GM19324 (cell line): ENCODE results near the gene RCAN2.

Experiments used
- ATAC-seq: cut with Tn5 transposase; IDR thresholded peaks from one replicate; pipeline ENCODE4 v1.9.1; 2021; ENCODE audit warnings: mild to moderate bottlenecking, moderate library complexity; ENCODE audit not compliant: unreplicated experiment, low FRiP score

Gene RCAN2

DNA sequence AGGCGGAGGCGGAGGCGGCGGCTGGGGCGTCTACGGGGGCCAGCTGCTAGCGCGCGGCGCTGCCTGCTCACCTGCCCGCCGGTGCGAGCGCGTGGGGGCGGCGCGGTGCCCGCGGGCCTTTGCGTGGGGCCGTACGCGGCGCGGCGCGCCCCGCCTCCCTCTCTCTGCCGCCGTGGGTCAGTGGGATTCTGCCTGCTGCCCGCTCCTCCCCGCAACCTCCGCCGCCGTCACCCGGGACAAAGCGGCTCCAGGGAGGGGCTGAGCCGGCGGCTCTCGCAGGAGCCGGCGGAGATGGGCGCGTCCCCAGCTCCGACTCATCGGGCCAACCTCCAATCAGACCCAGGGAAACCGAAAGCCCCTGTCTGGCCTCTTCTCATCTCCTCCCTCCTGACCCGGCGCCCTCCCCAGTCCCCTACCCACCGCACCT is at the start of gene RCAN2:
Gene RCAN2, minus strand, starts transcription at position 249 of the 427 bp plus-strand sequence.
- peak; percentile 65 for ATAC-seq

DNA sequence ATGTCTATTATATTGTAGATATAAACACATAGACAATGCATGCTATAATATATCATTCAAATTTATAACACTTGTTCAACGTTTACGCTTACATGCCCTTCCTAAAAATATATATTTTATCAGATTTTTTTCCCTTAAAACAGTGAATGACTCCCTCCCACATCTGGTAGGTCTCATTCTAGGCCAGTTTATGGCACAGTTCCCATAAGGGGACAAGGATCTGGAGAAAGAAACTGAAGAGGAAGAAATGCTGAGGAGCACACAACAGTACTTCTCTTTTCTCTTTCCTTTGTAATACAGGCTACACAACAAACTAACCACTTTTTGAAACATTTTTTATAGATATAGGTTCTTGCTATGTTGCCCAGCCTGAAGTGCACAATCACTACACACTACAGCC is 48.6 kb upstream of the RCAN2 start:
- ATAC-seq, result no peak

DNA sequence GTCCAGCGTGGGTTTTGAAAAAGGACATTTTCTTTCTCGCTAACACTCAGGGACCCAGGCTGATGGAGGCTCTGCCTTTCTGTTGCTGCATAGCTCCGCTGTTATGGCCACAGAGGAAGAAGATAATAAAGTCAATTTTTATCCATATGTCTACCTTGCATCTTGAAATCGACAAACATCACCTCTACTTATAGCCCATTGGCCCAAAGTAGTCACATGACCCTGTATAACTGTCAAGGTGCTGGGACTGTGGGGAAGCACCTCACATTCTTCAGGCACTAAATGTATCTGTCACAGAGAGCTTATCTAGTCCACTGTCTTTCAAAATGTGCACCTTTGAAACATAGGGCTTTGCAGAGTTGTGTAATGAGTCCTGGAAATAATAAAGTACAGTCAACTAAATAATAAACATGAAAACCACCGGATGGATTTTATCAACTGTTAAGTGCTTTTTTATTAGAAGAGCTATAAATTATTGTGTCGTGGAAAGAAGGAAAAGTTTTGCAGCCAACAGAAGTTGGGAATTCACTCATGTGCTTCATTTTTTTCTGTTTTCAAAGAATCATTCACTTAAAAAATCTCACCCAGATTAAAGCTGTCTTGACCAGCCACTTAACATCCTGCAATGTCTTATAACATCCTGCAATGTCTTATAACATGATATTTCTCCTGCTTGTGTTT is 47.7 kb upstream of the RCAN2 start:
- no peak for ATAC-seq

DNA sequence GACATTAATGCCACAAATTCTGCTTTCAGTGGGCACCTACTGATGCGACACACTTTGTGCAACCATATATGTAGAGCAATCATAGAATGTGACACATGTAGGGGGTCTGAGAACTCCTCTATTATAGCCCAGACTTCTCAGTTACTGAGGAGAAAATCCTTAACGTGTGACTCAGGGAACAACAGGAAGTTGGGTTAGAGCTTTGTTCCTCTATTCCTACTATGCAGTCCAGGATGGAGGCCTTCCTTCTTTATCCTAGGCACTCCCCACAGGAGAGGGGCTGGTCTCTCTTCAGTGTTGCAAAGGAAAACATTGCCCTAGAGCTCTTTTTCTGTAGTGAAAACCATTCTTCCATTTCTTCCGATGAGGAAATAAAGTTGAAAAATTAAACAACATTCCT is 39.6 kb upstream of the RCAN2 start:
- no peak for ATAC-seq

DNA sequence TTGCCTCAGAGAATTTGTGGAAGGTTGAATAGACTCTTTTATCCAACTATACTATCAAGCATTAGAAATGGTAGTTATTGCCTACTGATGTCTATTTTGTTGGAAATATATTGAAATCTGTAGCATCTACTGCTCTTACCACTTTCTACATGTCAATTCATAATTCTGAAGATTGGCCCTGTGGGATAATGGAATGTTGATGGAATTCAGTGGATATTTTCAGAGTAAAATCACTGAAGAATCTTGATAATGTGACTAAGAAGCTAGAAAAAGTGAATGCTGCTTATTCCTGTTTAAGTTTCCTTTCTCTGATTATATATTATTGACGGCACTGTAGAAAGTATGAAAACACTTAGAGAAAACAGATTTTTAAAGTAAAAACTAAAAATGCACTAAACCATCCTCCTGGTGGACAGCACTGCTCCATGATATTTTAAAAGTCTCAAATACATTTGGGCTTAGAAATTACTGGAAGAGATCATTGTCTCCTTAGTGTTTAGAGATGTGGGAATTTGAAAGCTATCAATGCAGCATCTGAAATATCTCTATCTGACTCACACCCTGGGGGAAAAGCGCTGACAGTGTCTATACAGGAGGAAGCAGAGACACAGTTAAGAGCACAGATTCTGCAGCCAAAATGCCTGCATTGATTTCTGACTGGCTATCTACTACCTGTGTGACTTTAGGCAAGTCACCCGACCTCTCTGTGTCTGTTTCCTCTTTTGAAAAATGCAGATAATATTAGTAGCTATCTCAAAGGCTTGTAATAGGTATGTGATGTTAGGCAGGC is 37.9 kb upstream of the RCAN2 start:
- ATAC-seq, result no peak

DNA sequence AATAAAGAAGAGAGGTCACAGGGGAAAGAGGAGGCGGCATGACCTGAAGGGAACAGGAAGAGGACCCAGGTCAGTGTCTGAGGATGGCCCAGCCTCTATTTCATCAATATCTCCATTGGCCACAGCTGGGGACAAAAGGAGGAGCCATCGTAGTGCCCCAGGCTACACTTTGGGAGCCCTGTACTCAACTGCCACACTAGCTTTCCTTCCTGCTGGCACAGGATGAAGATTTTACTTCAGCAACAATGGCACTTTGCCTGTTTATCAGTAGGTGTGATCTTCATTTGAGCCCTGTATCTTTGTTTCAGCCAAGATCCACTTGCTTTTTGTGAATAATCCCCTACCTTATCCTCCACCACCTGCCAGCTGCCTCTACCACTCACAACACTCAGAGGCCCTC is 35.4 kb upstream of the RCAN2 start:
- no peak for ATAC-seq

DNA sequence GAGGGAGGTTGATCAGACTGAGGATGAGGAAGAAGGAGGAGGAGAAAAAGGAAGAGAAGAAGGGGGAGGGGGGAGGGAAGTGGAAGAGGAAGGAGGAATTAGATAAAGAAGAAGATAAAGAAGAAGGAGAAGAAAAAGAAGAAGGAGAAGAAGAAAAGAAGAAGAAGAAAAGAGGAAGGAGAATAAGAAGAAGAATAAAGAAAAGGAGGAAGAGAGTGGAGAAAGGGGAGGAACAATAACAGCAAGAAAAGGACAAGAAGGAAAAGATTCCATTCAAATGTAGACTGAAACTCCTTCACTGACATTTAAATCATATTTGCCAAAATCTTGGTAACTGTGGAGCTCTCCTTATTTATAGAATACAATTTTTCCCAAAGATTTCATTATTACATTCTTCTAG is 34.3 kb upstream of the RCAN2 start:
- ATAC-seq, result no peak

DNA sequence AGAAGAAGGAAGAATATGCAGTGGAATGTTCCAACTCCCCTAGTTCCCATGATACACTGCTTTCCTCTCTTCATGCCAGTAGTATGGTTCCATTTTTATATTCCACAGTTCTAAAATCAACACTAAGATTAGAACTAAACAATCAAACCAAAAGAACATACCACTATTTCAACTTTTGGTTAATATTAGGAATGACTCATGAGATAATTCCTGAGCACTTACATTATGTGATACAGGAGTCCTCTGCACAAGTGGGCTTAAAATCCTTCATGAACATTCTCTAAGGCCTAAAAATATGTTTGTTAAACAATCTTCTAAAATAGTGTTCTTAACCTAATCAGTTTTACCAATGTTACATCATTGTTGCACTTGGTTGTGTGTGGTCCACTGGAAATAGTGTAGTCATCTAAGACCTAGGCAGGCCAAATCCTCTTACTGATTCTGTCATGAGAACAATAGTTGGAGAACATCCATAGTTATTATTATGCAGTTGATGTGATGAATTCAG is 30.3 kb upstream of the RCAN2 start:
- no peak for ATAC-seq

DNA sequence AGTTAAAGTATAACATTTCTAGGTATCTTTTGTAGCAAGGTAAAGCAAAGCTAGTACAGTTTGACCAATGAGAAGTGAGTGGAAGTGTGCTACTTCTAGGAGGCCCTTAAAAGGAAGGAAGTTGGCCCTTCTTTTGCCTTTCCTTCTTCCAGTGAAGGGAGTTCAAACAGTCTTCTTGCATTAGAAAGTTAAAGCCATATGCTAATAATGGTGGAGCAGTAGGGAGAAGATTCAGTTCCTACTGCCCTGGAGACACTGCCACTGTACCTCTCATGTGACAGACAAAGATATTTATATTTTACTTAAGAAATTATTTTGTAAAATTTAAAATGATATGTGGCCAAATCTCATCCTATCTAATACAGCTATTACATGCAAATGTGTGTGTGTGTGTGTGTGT is 26.0 kb upstream of the RCAN2 start:
- ATAC-seq, result no peak

DNA sequence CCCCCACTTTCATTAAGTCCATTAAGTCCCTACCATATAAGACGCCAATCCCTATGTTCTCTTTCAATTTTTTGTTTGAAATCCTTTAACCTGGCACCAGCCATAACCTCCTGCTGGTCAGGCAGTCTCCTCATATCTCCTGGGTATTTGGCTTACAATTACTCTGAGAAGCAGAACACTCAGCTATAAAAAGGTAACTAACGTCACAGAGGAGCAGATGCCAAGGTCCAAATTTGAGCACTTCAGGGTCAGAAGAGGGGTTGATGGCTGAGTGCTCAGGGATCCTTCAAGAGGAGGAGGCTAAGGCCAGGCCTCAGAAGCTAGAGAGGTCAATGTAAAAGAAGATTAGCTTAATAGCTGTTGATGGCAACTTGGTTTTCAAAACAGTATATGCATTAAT is 22.3 kb upstream of the RCAN2 start:
- no peak for ATAC-seq

DNA sequence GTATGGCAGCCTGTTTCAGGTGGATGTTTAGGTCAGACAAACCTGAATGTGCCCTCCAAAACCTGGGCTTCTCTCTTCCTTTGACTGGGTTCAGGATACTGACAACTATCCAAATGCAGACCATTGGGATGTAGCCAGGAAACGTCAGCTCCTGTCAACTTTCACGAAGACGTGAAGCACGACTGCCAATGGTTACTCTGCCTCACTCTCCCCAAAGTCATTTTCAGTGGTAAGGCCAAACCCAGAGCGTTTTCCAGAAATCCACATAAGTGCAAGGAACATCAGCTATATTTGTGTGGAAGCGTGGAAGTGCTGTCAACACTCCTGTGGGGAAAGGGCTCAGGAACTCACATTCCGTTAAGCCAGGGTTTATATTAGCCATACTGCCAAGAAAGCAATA is 20.1 kb upstream of the RCAN2 start:
- no peak for ATAC-seq

DNA sequence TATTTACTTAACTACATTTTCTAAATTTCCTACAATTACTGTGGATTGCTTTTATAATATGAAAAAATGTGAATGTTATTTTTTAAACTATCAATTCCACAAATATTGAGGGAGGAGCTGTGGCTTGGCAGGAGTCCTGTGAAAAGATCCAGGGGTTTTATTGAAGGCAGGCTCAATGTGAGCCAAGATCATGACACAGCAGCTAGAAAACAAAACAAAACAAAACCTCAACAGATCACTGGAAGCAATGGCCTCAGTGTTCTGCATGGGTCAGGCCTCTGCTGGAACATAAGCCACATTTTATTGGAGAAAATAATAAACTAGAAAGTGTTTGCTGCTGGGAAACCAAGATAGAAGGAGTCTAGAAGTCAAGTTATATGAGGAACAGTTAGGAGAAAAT is 19.4 kb upstream of the RCAN2 start:
- ATAC-seq, result no peak

DNA sequence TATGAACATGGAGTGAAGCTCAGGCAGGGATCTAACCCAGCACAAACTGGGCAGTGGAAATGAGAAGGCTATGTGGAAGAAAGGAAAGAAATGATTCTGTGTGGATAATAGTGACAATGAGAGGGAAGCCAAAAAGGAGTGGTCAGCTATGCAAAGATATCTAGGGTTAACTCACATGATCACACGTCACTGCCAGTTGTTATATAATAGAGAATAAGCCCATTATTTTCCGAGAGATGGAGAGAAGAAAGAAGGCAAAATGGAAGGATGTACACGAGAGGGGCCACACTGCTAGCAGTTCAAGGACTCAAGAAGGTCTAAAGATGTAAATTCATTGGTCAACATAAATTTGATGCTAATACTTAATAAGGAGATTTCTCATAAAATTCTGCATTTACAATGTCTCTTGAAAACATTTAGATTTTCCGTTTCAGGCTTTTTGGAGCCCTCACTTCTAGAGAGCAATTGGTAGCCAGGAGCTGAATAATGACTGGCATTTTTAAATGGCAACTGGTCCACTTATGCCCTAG is 18.8 kb upstream of the RCAN2 start:
- no peak for ATAC-seq

DNA sequence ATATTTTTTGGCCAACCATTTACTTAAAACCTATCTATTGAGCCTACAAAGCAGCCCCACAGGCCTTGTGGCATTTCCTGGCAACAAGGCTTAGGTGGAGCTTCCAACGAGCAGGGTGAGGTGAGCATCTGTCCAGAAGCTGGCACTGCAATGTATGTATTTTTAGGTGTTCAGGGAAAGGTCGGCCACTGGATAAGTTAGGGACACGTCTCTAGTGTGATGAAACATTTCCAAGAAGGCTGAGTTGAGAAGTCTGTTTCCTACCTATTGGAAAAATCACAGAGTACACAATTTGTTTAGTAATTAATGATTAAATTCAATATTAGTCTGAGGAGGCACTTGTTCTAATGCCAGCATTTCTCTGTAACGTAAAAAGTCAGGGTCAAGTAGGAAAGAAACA is 17.8 kb upstream of the RCAN2 start:
- no peak for ATAC-seq

DNA sequence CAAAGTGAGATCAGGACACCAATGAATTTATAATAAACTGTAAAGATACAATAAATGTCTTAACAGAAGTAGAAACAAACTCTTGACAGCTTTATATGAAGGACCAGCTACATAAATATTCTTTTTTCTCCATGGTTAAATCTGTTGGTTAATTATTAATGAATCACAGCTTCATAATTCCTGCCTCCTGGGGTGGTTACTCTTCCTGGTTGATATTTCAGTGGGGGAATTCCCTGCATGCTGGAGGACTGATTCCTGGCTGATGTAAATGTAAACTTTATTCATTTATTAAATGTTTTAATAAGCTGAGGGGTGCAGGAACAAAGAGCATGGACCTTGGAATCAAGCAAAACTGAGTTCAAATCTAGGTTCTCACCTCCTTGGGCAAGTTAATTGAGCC is 16.2 kb upstream of the RCAN2 start:
- no peak for ATAC-seq

DNA sequence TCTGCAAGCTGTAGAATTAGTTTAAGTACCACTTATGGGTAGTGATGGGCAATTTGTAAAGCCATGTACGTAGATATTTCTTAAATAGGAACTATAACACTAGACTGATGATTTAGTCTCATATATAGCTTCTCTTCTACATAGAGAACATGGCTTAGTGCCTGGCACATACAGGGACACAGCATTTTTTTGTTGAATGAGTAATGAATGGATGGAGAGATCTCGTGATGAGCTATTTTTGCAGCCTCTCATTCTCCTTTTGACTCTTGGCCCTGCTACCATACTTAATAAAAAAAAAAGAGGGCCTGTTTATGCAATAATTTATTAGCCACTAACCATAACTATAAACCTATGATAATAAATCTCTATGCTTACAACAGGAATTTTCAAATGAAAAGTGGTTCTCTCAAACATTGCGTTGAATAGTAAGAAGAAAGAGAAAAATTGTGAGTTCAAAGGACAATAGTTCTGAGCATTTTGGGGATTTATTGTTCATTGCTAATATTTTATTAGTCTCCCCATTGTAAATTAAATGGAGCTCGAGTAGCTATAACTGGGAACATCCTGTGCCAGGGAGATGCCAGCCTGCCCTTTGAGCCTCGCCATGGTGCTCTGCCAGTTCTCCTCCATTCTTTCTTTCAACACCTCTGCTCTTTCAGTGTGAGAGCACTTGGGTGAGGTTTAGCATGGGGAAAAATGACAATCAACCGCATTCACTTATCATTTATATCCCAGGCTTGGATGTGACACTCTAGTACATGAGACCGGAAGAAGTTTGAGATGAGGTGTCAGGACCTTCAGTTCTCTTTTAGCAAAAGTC is 14.7 kb upstream of the RCAN2 start:
- ATAC-seq, result no peak

DNA sequence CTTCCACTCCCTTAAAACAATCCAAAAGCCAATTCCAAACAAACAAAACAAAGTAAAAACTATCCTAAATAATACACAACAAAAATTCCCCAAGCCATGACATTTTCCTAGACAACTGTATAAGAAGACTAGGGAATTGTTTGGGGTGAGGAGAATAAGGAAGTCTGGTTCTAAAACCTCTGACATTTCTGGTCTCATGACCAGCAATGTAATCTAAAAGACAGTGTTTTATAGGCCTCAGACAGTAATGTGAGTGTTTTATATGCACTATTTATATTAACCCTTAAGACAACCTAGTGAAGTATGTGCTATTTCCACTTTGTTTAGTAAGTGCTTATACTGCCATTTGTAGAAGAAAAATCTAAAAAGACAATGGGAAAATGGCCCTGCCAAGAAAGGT is 13.0 kb upstream of the RCAN2 start:
- no peak for ATAC-seq

DNA sequence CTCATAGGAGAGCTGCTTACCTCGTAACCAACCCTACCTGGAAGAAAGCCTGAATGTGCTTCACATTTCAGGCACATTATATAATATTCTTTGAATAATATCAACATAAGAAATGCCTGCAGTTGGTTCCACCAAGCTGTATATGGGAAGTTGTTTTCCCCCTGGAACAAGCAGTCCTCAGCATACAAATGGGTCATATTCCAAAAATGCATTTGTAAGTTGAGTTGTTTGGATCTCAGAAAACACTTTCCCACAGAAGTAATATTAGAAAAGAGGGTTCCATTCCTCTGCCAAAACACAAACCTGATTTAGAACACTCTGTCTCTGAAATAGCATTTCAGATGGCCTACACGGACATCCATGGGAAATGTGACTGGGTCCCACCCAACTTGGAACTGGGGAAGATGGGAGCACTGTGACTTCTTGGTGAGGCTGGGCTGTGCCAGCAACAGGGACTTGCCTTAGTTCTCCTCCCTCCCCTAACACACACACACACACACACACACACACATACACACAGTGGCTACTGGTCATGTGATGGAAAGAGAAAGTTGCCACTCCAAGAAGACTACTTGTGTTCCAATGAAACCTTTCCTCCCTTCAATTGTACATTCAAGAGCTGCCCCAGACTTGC is 11.4 kb upstream of the RCAN2 start:
- ATAC-seq, result no peak

DNA sequence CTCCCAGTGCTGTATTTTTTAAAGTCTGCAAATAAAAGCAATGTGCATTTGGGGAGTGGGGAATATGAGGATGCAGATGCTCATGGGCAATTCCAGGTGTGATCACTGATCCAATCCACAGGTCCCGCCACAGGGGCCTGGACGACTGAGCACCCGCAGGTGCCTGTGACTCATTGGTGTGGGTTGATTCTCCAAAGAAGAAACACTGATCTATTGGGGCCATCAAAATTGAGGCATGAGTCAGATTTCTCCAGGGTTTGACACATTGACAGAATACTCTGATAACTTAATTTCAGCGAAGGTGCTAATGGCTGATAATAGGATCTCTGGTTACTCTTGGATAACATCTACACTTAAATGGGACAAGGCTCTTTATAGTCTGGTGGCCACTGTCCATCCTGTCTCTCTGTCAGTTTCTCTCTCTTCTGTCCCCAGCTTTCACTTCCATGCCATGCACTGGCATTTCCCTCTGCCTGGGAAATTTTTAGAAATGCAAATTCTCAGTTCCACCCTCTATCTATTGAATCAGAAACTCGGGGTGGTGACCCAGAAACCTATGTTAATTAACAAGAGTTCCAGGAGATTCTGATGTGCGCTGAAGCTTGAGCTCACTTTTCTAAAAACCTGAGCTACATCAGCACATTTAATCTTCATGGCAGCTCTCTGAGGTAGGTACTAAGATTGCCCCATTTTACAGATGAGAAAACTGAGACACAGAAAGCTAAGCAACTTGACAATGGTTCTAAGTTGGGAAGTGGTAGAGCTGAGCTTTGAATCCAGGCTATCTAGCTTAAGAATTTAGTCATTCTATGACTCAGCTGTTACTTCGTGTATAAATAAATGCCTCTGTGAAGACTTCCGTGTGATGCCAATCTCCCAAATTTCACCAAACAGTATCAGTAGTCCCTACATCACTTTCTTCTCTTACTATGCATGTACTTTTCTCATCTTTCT is 10.2 kb upstream of the RCAN2 start:
- ATAC-seq, result no peak
